Endothelial cell of umbilical vein (primary cell): ENCODE measurements around the gene JPH3. TPM values are rescaled to one million over a fixed set of nuclear protein-coding genes. Genes with fewer than 3 reads are reported as not detected.

Source experiments
- BruUV-seq: library from RNA; stranded (reverse); fragments of 400-500 nt; replicated peaks from 2 replicates; lab custom pipeline; 2021; lab: Mats Ljungman, UMichigan
- CTCF ChIA-PET: fragments of 300-600, 350-600 bp; sonication (Branson Sonifier 250); formaldehyde crosslinking; loops from one replicate; lab custom pipeline; 2021; ENCODE audit warnings: antibody characterized with exemption, inconsistent platforms; lab: Charles Lee
- POLR2A ChIA-PET: fragments of 300-600, 350-600 bp; sonication (Branson Sonifier 250); formaldehyde crosslinking; loops from one replicate; lab custom pipeline; 2021; ENCODE audit warnings: antibody characterized with exemption, inconsistent platforms; lab: Charles Lee
- DNase-seq: peaks from one replicate; pipeline ENCODE4 v3.0.0-alpha.2; 2011; ENCODE audit warnings: low read depth, low spot score
- FAIRE-seq: peaks from 2 replicates; lab custom pipeline; 2011; peaks lifted over from hg19 to GRCh38; lab: Jason Lieb, UNC
- H2AFZ ChIP-seq: 2 replicates; pipeline ENCODE4 v1.6.0; 2012; ENCODE audit warnings: low read depth, low read length, control low read depth, inconsistent platforms
- H3K27ac ChIP-seq: 2 replicates; pipeline ENCODE4 v1.5.1; 2011; ENCODE audit warnings: low read depth, mild to moderate bottlenecking, control low read depth, low read length, moderate library complexity; ENCODE audit not compliant: insufficient read depth
- H3K27me3 ChIP-seq, 2 experiments: 2 replicates each; pipeline versions ENCODE4 v1.6.0 to v1.6.1; 2011; ENCODE audit warnings: low read length in 2 of 2, mixed read lengths in 1 of 2; ENCODE audit not compliant: control insufficient read depth in 2 of 2, insufficient read depth in 2 of 2
- H3K36me3 ChIP-seq, 2 experiments: 2 replicates in 1 of 2; 3 replicates in 1 of 2; pipeline ENCODE4 v1.5.1; 2011; ENCODE audit warnings: low read length in 2 of 2, mild to moderate bottlenecking in 1 of 2, moderate library complexity in 1 of 2; ENCODE audit not compliant: control insufficient read depth in 2 of 2, insufficient read depth in 2 of 2; ENCODE audit errors: extremely low read depth in 1 of 2
- H3K4me1 ChIP-seq: 3 replicates; pipeline ENCODE4 v1.5.1; 2011; ENCODE audit warnings: mild to moderate bottlenecking, low read length; ENCODE audit not compliant: control insufficient read depth, insufficient read depth; ENCODE audit errors: extremely low read depth
- H3K4me2 ChIP-seq: 2 replicates; pipeline ENCODE4 v1.6.1; 2011; ENCODE audit warnings: low read length, control low read depth, mixed read lengths; ENCODE audit not compliant: insufficient read depth
- H3K4me3 ChIP-seq, 3 experiments: fragments of 200-600 bp in 1 of 3; sonication (generic), shearing (Covaris generic) in 1 of 3; replicated peaks in 1 of 3; 2 replicates each; pipeline ENCODE4 v1.5.1; 2011 to 2016; ENCODE audit warnings: control low read depth in 3 of 3, low read length in 3 of 3, mild to moderate bottlenecking in 2 of 3, inconsistent platforms in 1 of 3, low read depth in 1 of 3, moderate library complexity in 1 of 3; ENCODE audit not compliant: insufficient read depth in 1 of 3
- H3K79me2 ChIP-seq: 2 replicates; pipeline ENCODE4 v1.6.0; 2012; ENCODE audit warnings: low read length, inconsistent platforms; ENCODE audit not compliant: control insufficient read depth, insufficient read depth
- H3K9ac ChIP-seq: replicated peaks from 2 replicates; pipeline ENCODE3; 2011; ENCODE audit warnings: low read length, control low read depth; ENCODE audit not compliant: insufficient read depth; ENCODE audit errors: extremely low read depth
- H3K9me1 ChIP-seq: replicated peaks from 3 replicates; pipeline ENCODE4 v1.6.0; 2011; ENCODE audit warnings: mild to moderate bottlenecking, low read length; ENCODE audit not compliant: control insufficient read depth, insufficient read depth; ENCODE audit errors: extremely low read depth
- H3K9me3 ChIP-seq: replicated peaks from 2 replicates; pipeline ENCODE4 v1.5.1; 2012; ENCODE audit warnings: low read length, inconsistent platforms; ENCODE audit not compliant: control insufficient read depth, insufficient read depth
- H4K20me1 ChIP-seq: replicated peaks from 2 replicates; pipeline ENCODE3; 2011; ENCODE audit warnings: mild to moderate bottlenecking, low read length; ENCODE audit not compliant: control insufficient read depth, insufficient read depth; ENCODE audit errors: extremely low read depth
- CTCF ChIP-seq, 2 donors: IDR thresholded peaks; 1 replicate in 1 of 2; 2 replicates in 1 of 2; pipeline ENCODE4 v1.5.1; 2011; ENCODE audit warnings: low read length in 2 of 2, mild to moderate bottlenecking in 2 of 2, moderate library complexity in 2 of 2, control low read depth in 1 of 2, inconsistent platforms in 1 of 2, low read depth in 1 of 2; ENCODE audit not compliant: insufficient read depth in 1 of 2; ENCODE audit errors: extremely low read depth in 1 of 2
- FOS ChIP-seq: IDR thresholded peaks from 2 replicates; pipeline ENCODE4 v1.6.1; 2011; ENCODE audit warnings: mild to moderate bottlenecking, low read length, moderate library complexity, borderline replicate concordance; ENCODE audit not compliant: insufficient read depth
- GATA2 ChIP-seq: IDR thresholded peaks from 2 replicates; pipeline ENCODE4 v1.7.0; 2011; ENCODE audit warnings: low read depth, mild to moderate bottlenecking, moderate library complexity, mixed read lengths, low read length; ENCODE audit not compliant: insufficient read length, insufficient read depth
- JUN ChIP-seq: IDR thresholded peaks from 2 replicates; pipeline ENCODE4 v1.6.1; 2011; ENCODE audit warnings: borderline replicate concordance, low read depth; ENCODE audit not compliant: insufficient read length, insufficient read depth
- MAX ChIP-seq: IDR thresholded peaks from 2 replicates; pipeline ENCODE4 v1.6.1; 2011; ENCODE audit not compliant: insufficient read depth, insufficient read length
- POLR2A ChIP-seq: IDR thresholded peaks from 2 replicates; pipeline ENCODE4 v1.6.1; 2012; ENCODE audit warnings: low read depth, mild to moderate bottlenecking, control low read depth, low read length
- dilution Hi-C: fragments of 300-500 bp; cut with MboI; formaldehyde crosslinking; loops from one replicate; pipeline ENCODE4 v1.15.0; 2019; ENCODE audit warnings: low sequenced_read_pairs; ENCODE audit not compliant: extremely low pct_ligation_motif_present
- intact Hi-C: fragments of 100-400 bp; cut with micrococcal nuclease; formaldehyde crosslinking; loops from one replicate; pipeline ENCODE4 v1.10.0; 2022
- polyA plus RNA-seq, 4 experiments: library from polyadenylated mRNA; depleted of rRNA in 3 of 4; stranded (reverse) in 3 of 4; unstranded in 1 of 4; fragments of >200 nt; gene quantifications; 2 replicates each; pipeline versions ENCODE4 v1.2.1 to v1.2.3, GENCODE V29; 2011 to 2012; ENCODE audit warnings: missing spikeins in 1 of 4
- total RNA-seq: library from RNA; stranded (reverse); gene quantifications from 2 replicates; pipeline ENCODE4 v1.2.3, GENCODE V29; 2021

The JPH3 gene
- total and polyA plus RNA-seq, 2 donors (not counting 3 experiments of a cell fraction or from before 2014, with no cell fraction given) = 0.22 to 0.30 TPM

GRCh38 chr16:87687998-87688529 lies 85.8 kb downstream of the JPH3 start:
- H3K9ac ChIP-seq = no peak overlapping the region
- ChIA-PET POLR2A (interaction anchor here (0.5 kb wide), 1 partner anchor 13 kb away, joined by 6 read pairs; no protein-coding TSS in a partner anchor), CTCF (no interaction called here)
- no peaks in the 10 kb centered on the region for H3K79me2 ChIP-seq
- no peaks in the 10 kb centered on the region for H3K9me1 ChIP-seq
- DNase-seq = no peak
- no peaks in the 10 kb centered on the region for H3K4me1 ChIP-seq
- no peak overlapping the region for H3K4me3 ChIP-seq
- no peaks in the 10 kb centered on the region for H3K9me3 ChIP-seq
- no peaks in the 10 kb centered on the region for H3K36me3 ChIP-seq
- no peaks in the 10 kb centered on the region for H4K20me1 ChIP-seq
- H3K27ac ChIP-seq = no peak overlapping the region
- no peaks in the 10 kb centered on the region for H3K27me3 ChIP-seq
- dilution Hi-C loops = no loop called here
- intact Hi-C loops = no loop called here
- FAIRE-seq = no peak
- no peak overlapping the region for H2AFZ ChIP-seq
- TF ChIP-seq CTCF (IDR thresholded peaks at IDR 0.05; ENCODE audit: extremely low read depth in 1 of 2, insufficient read depth in 1 of 2, low read depth in 1 of 2, low read length in 2 of 2) (no peak), FOS (no peak), JUN (no peak), GATA2 (no peak), MAX (no peak), POLR2A (no peak)
- no TSS peak for BruUV-seq
- H3K4me2 ChIP-seq = no peak overlapping the region
